HG03159 (cell line): ENCODE data around the gene ESYT2.

Experiments
- ATAC-seq: cut with Tn5 transposase; IDR thresholded peaks from one replicate; pipeline ENCODE4 v1.9.1; 2021; ENCODE audit warnings: mild to moderate bottlenecking, moderate library complexity; ENCODE audit not compliant: unreplicated experiment

ESYT2 gene

GRCh38 chr7:158805937-158806336, 23.4 kb downstream of the ESYT2 start:
- ATAC-seq: no peak

- ATAC-seq: no peak
These were observed 23.9 kb downstream of the ESYT2 start for GRCh38 chr7:158805414-158805813.

GRCh38 chr7:158804335-158804734, 25.0 kb downstream of the ESYT2 start:
- no peak for ATAC-seq

- ATAC-seq: no peak
These were observed 25.8 kb downstream of the ESYT2 start for GRCh38 chr7:158803367-158803969.

- no peak for ATAC-seq
These were observed 26.6 kb downstream of the ESYT2 start for GRCh38 chr7:158802535-158803366.

GRCh38 chr7:158798741-158799140, 30.6 kb downstream of the ESYT2 start:
- ATAC-seq: no peak

GRCh38 chr7:158796667-158797066, 32.6 kb downstream of the ESYT2 start:
- no peak for ATAC-seq

GRCh38 chr7:158795272-158795671, 34.0 kb downstream of the ESYT2 start:
- no peak for ATAC-seq

- ATAC-seq: no peak
These were observed 38.2 kb downstream of the ESYT2 start for GRCh38 chr7:158791107-158791506.

GRCh38 chr7:158789842-158790241, 39.5 kb downstream of the ESYT2 start:
- no peak for ATAC-seq

GRCh38 chr7:158786898-158787297, 42.4 kb downstream of the ESYT2 start:
- ATAC-seq: no peak

- ATAC-seq: no peak
These were observed 45.0 kb downstream of the ESYT2 start for GRCh38 chr7:158784270-158784669.

GRCh38 chr7:158783595-158783994, 45.7 kb downstream of the ESYT2 start:
- no peak for ATAC-seq

GRCh38 chr7:158782761-158783401, 46.4 kb downstream of the ESYT2 start:
- no peak for ATAC-seq

GRCh38 chr7:158781974-158782664, 47.2 kb downstream of the ESYT2 start:
- ATAC-seq: no peak

GRCh38 chr7:158781217-158781973, 47.9 kb downstream of the ESYT2 start:
- ATAC-seq: no peak

- ATAC-seq: no peak
These were observed 50.0 kb downstream of the ESYT2 start for GRCh38 chr7:158779061-158780000.

- no peak for ATAC-seq
These were observed 50.8 kb downstream of the ESYT2 start for GRCh38 chr7:158778471-158778870.

GRCh38 chr7:158777793-158778192, 51.5 kb downstream of the ESYT2 start:
- ATAC-seq: no peak

- ATAC-seq: no peak
These were observed 52.8 kb downstream of the ESYT2 start for GRCh38 chr7:158776474-158776873.
